Measurements from ENCODE around the gene BTC. TPM values are rescaled to one million over a fixed set of nuclear protein-coding genes. Genes with fewer than 3 reads are reported as not detected.
"Not testable (repeated sequence)": the region's sequence is repeated elsewhere in the genome, so short reads cannot be mapped to it uniquely, and the experiment has no call there.

BTC gene
- polyA plus RNA-seq, 1 donor: 2.9 TPM

DNA sequence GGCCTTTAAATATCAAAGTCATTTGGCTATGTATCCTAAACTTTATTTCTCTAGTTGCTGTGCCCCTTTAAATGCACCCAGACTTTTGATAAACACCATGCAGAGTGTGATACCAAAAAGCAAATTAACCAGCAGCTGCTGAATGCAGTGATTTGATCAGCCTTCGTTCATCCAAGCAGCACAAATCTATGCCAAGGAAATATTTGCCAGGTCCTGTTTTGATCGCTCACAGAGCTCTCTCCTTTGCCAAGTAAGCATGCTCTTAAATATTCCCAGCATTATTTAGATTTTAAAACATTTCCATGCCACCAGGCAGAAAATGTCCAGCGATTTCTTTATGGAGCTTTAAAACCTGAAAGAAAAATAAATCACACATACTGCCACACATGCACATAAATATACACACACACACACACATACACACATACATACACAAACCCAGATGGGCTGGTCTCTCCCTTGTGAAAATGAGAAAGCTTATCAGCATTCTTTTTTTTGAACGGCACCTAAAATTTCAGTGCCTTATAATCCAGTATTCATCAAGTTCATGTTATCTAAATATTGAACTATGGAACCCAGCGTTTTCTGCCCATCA lies 35.7 kb downstream of the BTC start:
- no peak for DNase-seq (ENCODE audit: low read depth)

DNA sequence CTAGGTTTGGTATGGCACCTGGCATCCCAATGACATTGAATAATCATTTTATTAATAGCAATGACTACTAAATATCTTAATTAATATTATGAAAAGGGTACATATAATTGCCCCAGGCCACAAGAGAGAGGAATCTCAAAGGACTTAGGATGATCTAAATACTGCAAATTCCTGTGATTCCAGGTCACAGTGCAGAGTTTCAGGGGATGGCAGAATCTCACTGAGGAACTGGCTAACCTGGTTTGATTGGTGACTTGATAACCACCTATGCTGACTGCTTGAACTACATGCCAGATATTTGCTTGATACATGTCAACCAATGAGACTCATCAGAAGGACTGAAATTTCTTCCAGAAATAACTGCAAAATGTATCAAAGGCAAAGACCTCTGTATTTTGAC lies 37.2 kb downstream of the BTC start:
- no peak for DNase-seq (ENCODE audit: low read depth)

DNA sequence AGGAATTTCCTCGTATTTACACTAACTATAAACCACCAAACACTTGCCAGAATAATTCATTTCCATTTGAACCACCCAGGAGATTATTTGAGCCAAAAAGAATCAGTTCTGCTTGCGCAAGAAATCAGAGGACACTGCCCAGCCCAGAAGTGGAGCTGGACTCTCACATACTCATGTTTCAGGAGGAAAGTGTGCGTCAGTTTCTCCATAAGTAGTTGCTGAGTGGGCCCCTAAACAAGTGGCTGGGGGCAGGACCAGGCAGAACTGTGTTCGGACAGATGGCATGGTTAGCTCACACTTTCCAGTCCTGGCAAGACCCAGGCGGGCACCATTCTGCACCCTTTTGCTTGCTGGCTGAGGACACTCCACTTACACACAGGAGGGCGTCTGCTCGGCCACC lies 38.8 kb downstream of the BTC start:
- DNase-seq (ENCODE audit: low read depth): no peak

DNA sequence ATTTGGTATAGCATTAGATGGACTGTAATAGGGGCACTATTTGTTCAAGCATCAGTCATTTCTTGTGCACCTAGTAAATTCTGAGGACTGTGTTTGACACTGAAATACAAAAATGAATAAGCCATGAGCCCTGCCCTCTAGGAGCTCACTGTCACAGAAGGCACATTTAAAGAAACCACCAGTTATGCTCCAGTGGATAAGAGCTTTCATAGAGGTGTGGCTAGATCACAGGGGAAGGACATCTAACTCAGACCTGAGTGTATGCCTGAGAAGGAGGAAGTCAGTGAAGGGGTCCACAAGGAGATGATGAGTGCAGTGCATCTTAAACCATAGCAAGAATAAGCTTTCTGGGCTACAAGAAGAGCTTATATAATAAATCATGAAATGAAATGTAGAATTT lies 40.1 kb downstream of the BTC start:
- no peak for DNase-seq (ENCODE audit: low read depth)

DNA sequence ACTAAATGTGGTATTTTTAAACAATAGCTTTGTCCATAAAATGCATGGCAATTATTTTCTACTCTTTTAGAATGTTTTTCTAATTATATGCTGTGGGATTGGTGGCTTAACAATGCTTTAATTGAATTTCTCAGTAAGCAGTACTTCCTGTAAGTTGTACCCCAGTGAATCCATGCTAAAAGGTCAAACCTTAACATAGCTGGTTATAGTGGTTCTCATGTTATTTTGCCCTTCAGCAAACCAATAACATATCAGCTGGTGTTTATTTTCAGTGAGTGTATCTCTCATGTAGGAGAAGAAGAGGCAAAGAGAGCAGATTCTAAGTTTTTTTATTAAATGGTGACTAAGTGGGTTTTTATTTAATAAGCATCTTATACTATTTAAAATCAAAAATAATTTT lies 41.5 kb downstream of the BTC start:
- no peak for DNase-seq (ENCODE audit: low read depth)

DNA sequence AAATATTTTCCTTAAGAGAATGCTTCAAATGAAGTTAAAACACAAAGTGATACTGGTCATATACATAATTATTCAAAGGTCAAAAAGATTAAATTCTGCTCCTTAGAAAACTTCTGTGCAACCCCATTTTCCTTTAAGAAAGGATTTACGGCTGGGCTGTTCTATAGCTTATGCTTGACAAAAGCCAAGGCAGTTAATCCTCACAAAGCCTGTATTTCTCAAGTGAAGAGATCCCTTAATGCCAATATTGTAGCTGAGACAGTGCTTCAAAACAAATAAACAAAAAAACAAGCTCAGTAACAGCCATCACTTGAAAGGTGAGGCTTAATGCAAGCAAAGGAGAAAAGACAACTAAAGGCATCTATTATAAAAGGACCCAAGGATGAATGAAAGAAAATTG lies 42.5 kb downstream of the BTC start:
- no peak for DNase-seq (ENCODE audit: low read depth)

DNA sequence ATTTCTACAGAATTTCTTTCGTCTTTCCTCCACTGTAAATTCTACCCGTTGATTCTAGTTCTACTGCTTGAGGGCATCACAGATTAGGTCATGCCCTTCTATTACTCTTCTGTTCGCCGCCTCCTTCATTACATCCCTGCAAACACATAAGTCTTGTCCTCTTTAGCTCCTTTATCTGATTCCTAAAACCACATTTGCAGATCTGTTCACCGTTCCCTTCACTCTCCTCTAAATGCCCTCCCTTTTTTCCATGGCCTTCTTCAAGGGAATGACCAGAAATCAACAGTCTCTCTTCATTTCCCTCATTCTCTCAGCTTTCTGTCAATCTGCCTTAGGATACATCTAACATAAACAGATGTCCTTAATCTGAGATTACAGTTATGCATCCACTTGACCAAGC lies 43.1 kb downstream of the BTC start:
- DNase-seq (ENCODE audit: low read depth): no peak

DNA sequence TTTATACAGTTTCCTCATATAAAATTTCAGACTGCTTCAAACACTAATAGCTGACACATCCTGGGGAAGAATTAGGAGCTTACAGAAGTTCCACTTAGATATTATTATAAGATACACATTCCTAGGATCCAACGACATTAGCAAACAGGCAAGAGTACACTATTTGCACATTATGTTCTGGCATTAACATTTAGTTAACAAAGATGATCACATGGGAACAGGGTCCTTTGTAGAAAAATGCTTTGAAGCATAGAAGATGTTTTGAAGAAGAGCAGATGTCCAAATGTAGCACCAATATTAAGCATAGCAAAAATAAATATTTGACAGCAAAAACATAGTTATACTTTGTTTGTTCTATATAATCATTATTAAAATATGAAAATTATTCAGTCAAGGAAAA lies 52.1 kb downstream of the BTC start:
- DNase-seq (ENCODE audit: low read depth): no peak

DNA sequence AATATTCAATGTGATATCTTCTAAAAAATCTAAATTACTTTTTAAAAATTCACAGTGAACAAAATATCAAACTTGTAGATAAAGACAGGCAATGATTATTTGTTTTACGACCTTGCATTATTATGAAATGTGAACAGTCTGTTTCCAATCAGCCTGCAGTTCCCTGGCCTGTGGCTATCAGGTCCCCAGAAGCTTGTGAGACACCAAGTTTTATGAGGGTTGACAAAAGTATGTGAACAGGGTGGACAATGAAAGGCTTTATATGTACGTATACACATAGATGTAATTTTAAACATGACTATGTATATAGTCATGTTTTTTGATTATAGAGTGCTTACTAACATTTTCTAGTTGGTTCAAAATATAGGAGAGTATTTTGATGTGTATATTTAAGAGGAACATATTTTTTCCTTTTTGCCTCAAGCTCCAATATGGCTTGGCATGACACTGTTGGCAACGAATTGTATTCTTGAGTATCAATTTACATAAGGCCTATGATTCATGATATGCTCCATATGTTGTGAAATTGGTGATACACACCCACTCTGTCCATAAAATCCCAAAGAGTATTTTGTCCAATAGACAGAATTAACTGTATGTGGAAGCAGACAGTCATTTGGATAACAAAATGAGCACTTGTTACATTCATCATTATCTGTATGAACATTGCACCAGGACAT lies 55.7 kb downstream of the BTC start:
- no peak for DNase-seq (ENCODE audit: low read depth)

DNA sequence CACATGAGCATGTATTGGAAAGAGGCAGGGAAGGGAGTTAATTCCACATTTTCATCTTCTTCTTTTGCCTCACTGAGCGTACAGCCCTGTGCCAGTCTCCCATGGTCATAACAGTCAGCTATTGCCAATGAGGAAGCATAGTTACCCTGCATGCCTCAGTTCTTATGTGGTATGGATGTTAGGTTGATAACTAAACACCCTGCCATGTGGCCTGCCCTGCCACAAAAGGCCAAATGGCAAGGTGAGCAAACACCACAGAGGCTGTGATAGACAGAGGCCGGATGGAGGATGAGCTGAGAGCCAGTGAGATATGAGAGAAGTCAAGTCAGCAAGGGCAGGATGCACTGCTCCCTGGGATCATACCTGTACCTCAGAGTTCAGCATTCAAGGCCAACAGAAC lies 59.3 kb downstream of the BTC start:
- no peak for DNase-seq (ENCODE audit: low read depth)

DNA sequence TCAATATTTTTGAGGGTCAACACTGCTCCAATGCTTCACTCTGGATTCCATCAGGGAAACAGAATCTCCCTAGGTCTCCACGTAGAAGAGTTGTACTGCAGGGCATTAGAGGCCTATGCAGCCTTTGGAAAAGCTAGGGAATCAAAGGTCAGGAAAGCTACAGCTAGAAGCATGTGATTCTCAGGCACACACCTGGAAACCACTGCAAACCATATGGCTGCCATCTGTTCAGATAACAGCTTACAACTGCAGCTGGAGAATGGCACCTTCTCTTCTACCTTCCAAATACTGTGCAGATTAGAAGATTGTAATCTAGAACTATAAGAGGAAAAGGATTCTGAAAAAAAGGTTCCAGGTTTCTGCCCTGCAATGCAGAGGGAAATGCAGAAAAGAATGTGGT lies 60.6 kb downstream of the BTC start:
- no peak for DNase-seq (ENCODE audit: low read depth)

DNA sequence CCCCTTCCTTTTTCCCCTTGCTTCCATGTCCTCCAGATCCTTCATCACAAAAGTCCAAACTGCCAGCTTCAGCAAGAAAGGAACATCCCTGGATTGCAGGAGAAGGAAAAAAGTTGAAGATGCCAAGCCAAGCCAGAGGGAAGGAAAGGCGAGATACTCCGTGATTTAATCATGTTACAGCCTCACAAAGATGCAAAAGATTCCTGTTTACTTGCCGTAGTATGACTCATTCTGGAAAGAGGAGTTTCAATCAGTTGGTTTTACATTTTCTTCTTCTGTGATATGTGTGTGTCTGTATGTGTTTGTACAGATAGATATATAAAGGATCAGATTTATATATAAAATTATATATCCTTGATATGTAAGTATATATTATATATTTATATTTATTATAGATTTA lies 69.3 kb downstream of the BTC start:
- no peak for DNase-seq (ENCODE audit: low read depth)

DNA sequence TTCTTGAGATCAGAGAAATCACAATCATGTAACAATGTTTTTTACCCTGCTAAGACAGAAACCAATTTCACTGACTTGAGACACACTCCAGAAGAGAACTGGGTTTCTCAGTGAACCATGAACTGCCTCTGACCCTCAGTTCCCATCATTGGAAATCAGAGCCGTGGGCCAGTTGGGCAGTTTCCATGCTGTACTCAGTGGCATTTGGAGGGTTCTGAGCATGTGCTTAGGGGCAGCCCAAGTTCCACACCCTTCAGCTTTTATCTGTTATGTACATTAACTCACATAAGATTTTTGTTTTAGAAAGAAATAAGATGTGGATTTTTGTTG lies 77.9 kb downstream of the BTC start:
- no peak for DNase-seq (ENCODE audit: low read depth)

DNA sequence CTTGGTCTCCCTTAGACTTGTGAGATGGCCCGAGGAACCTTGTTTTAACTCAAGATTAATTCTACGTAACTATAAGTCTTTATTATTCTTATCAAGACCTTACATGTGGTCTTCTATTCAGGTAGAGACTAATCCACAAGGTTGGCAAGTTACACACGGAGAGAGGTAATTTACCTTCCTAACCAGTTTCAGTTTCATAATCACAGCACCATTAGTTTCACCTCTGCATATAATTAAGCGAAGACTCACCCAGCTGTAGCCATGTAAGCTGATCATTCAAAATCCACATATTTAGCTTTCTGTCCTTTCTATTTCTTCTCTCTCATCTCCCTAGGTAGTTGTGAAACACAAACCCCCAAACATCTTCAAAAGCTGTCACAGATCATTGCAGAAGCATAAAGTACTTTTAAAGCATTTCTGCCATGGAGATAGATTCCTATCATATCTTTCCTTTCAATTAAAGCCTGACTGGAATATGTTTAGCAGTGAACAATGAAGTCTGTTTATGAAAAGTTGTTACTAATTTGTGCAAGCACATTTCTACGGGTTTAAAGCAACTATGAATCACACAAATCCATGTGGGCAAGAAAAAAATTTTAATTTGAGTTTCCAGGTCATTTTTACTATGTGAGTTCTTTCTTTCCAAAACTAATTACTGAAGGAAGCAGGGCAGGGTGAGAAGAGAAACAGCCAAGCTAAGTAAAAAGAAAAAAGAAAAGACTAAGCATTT lies 78.5 kb downstream of the BTC start:
- no peak for DNase-seq (ENCODE audit: low read depth)

DNA sequence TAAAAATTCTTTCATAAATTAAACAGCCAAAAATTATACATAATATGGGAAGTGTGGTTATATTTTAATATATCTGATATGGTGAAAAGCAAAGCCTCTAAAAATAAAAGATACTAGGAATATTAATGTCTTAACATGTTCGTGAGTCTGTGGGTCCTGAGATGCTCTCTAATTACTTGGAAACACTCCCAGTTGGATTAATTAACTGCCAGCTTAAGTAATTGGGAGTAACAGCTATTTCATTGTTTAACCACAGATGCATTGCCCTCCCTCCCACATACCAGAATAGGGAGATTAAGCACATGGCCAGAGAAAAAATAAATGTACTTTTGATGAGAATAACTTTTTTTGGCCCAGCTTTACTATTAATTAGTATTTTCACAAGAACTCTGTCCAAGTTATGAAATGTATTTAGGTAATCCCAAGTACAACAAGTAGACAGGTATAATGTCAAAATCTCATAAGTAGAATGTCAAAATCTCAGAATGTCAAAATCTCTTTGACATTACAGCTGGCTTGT lies 79.7 kb downstream of the BTC start:
- no peak for DNase-seq (ENCODE audit: low read depth)

DNA sequence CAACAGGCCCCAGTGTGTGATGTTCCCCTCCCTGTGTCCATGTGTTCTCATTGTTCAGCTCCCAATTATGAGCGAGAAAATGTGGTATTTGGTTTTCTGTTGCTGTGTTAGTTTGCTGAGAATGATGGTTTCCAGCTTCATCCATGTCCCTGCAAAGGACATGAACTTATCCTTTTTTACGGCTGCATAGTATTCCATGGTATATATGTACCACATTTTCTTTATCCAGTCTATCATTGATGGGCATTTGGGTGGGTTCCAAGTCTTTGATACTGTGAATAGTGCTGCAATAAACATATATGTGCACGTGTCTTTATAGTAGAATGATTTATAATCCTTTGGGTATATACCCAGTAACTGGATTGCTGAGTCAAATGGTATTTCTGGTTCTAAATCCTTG lies 86.2 kb downstream of the BTC start:
- not testable (repeated sequence) for DNase-seq (ENCODE audit: low read depth)

Other genes with a start within 250 kb of the BTC start
- gene PARM1, start 138.6 kb upstream of the BTC start, polyA plus RNA-seq (ENCODE audit: insufficient read length): 53.1 TPM

All from forelimb muscle (tissue), 1 donor.